GM23338 (cell line): ENCODE results near the gene ALDH1L2. TPM values are rescaled to one million over a fixed set of nuclear protein-coding genes. Genes with fewer than 3 reads are reported as not detected.

Experiments
- ATAC-seq: fragments of 200-7000 bp; cut with Tn5 transposase; 3 replicates; pipeline ENCODE4 v1.9.1; 2020
- DNase-seq: peaks from one replicate; pipeline ENCODE4 v3.0.0-alpha.2; 2015; ENCODE audit warnings: low spot score
- H2AFZ ChIP-seq: fragments of 200-600 bp; sonication (generic); 2 replicates; pipeline ENCODE4 v1.8.0; 2016; ENCODE audit warnings: antibody characterized with exemption, mild to moderate bottlenecking, moderate library complexity
- H3F3A ChIP-seq: fragments of 200-600 bp; sonication (generic); replicated peaks from 2 replicates; pipeline ENCODE4 v1.8.0; 2017; ENCODE audit warnings: antibody characterized with exemption, mixed run types, low read depth
- H3K27ac ChIP-seq: fragments of 200-600 bp; sonication (generic); 2 replicates; pipeline ENCODE4 v1.6.1; 2016; ENCODE audit warnings: low read depth
- H3K27me3 ChIP-seq: fragments of 200-600 bp; sonication (generic); 2 replicates; pipeline ENCODE4 v1.8.0; 2016; ENCODE audit warnings: mild to moderate bottlenecking, mixed run types, moderate library complexity; ENCODE audit not compliant: insufficient read depth
- H3K36me3 ChIP-seq: fragments of 200-600 bp; sonication (generic); 2 replicates; pipeline ENCODE4 v1.8.0; 2016; ENCODE audit warnings: mild to moderate bottlenecking; ENCODE audit not compliant: insufficient read depth
- H3K4me1 ChIP-seq: fragments of 200-600 bp; sonication (generic); 2 replicates; pipeline ENCODE4 v1.8.0; 2016; ENCODE audit warnings: mild to moderate bottlenecking, moderate library complexity; ENCODE audit not compliant: insufficient read depth
- H3K4me2 ChIP-seq: fragments of 200-600 bp; sonication (generic); 2 replicates; pipeline ENCODE4 v1.7.1; 2017; ENCODE audit warnings: mixed run types
- H3K4me3 ChIP-seq: fragments of 200-600 bp; sonication (generic); 2 replicates; pipeline ENCODE4 v1.6.1; 2016; ENCODE audit warnings: mixed run types
- H3K79me2 ChIP-seq: fragments of 200-600 bp; sonication (generic); replicated peaks from 2 replicates; pipeline ENCODE4 v1.8.0; 2017; ENCODE audit warnings: mild to moderate bottlenecking; ENCODE audit not compliant: insufficient read depth
- H3K9me2 ChIP-seq: fragments of 200-600 bp; sonication (generic); 2 replicates; pipeline ENCODE4 v1.8.0; 2017; ENCODE audit not compliant: insufficient read depth
- H4K20me1 ChIP-seq: fragments of 200-600 bp; sonication (generic); replicated peaks from 2 replicates; pipeline ENCODE4 v1.8.0; 2017; ENCODE audit warnings: mild to moderate bottlenecking; ENCODE audit not compliant: insufficient read depth
- H3K27ac Mint-ChIP-seq: 2 replicates; pipeline ENCODE4 v1.8.0; 2020; ENCODE audit warnings: inconsistent platforms, mild to moderate bottlenecking, moderate library complexity, mixed read lengths
- H3K27me3 Mint-ChIP-seq: 3 replicates; pipeline ENCODE4 v1.8.0; 2022; ENCODE audit warnings: low read depth, mild to moderate bottlenecking, moderate library complexity, mixed read lengths, inconsistent platforms; ENCODE audit not compliant: insufficient read depth, poor library complexity
- H3K36me3 Mint-ChIP-seq: 3 replicates; pipeline ENCODE4 v1.8.0; 2021; ENCODE audit warnings: low read depth, mild to moderate bottlenecking, inconsistent platforms, moderate library complexity, mixed read lengths
- H3K4me1 Mint-ChIP-seq: 3 replicates; pipeline ENCODE4 v1.8.0; 2020; ENCODE audit warnings: mild to moderate bottlenecking, inconsistent platforms, mixed read lengths
- H3K4me3 Mint-ChIP-seq: 3 replicates; pipeline ENCODE4 v1.8.0; 2021; ENCODE audit warnings: moderate library complexity, mild to moderate bottlenecking, inconsistent platforms, mixed read lengths
- H3K9me3 Mint-ChIP-seq: 3 replicates; pipeline ENCODE4 v1.8.0; 2020; ENCODE audit warnings: moderate library complexity, mild to moderate bottlenecking, inconsistent platforms, mixed read lengths
- CREB1 ChIP-seq: fragments of 250-450 bp; sonication (Bioruptor Pico); IDR thresholded peaks from 2 replicates; pipeline ENCODE4 v1.5.0; 2020; ENCODE audit warnings: low read depth, mild to moderate bottlenecking, moderate library complexity
- EZH2 ChIP-seq: fragments of 200-600 bp; sonication (generic); IDR thresholded peaks from one replicate; pipeline ENCODE4 v1.8.0; 2017; ENCODE audit warnings: antibody characterized with exemption, mild to moderate bottlenecking, low read depth; ENCODE audit not compliant: unreplicated experiment
- EZH2phosphoT487 ChIP-seq: fragments of 200-600 bp; sonication (generic); IDR thresholded peaks from one replicate; pipeline ENCODE4 v1.8.1; 2018; ENCODE audit warnings: antibody characterized with exemption; ENCODE audit not compliant: unreplicated experiment
- JUNB ChIP-seq: IDR thresholded peaks from one replicate; pipeline ENCODE4 v1.6.1; 2016; ENCODE audit warnings: antibody characterized with exemption; ENCODE audit not compliant: unreplicated experiment
- NANOG ChIP-seq: IDR thresholded peaks from 2 replicates; pipeline ENCODE4 v1.6.1; 2016; ENCODE audit warnings: antibody characterized with exemption, borderline replicate concordance
- POLR2AphosphoS5 ChIP-seq: IDR thresholded peaks from 2 replicates; pipeline ENCODE4 v1.6.1; 2016; ENCODE audit warnings: antibody characterized with exemption, low read depth
- STAT1 ChIP-seq: IDR thresholded peaks from one replicate; pipeline ENCODE4 v1.6.1; 2016; ENCODE audit warnings: antibody characterized with exemption; ENCODE audit not compliant: unreplicated experiment
- ZNF114 ChIP-seq: fragments of 250-450 bp; sonication (Bioruptor Pico); IDR thresholded peaks from 2 replicates; pipeline ENCODE4 v1.5.0; 2020; ENCODE audit warnings: mild to moderate bottlenecking, moderate library complexity
- ZNF331 ChIP-seq: fragments of 250-450 bp; sonication (Bioruptor Pico); IDR thresholded peaks from 2 replicates; pipeline ENCODE4 v1.5.0; 2020; ENCODE audit warnings: low read depth, mild to moderate bottlenecking, moderate library complexity
- polyA plus RNA-seq: library from polyadenylated mRNA; unstranded; fragments of >200 nt; fragmentation: Nextera tagmentation; extraction: Ambion mirVana; gene quantifications from 2 replicates; pipeline ENCODE4 v1.2.1, GENCODE V29; 2016
- total RNA-seq: library from RNA; depleted of rRNA; stranded (reverse); fragments of >200 nt; shearing (Covaris generic); gene quantifications from 2 replicates; pipeline ENCODE4 v1.2.3, GENCODE V29; 2014
- TF ChIP-seq, protein P1 (sequence below): IDR thresholded peaks from one replicate; pipeline ENCODE4 v1.6.1; 2018; ENCODE audit warnings: antibody characterized with exemption; ENCODE audit not compliant: unreplicated experiment
- TF ChIP-seq, protein P2 (sequence below), 2 experiments: fragments of 200-600 bp in 1 of 2; sonication (generic) in 1 of 2; conservative IDR thresholded peaks; 2 replicates each; pipeline versions ENCODE4 v1.5.1 to v1.6.1; 2016 to 2017; ENCODE audit warnings: antibody characterized with exemption in 2 of 2, low read depth in 2 of 2, mild to moderate bottlenecking in 2 of 2, moderate library complexity in 1 of 2
- TF ChIP-seq, protein P3 (sequence below): fragments of 250-450 bp; sonication (Bioruptor Pico); IDR thresholded peaks from 2 replicates; pipeline ENCODE4 v1.5.0; 2020; ENCODE audit warnings: mild to moderate bottlenecking, moderate library complexity
- TF ChIP-seq, protein P4 (sequence below): IDR thresholded peaks from 2 replicates; pipeline ENCODE4 v1.6.1; 2016; ENCODE audit warnings: antibody characterized with exemption

Gene ALDH1L2
- total and polyA plus RNA-seq, 2 experiments from 2014 or later = 5.8 to 9.1 TPM

DNA sequence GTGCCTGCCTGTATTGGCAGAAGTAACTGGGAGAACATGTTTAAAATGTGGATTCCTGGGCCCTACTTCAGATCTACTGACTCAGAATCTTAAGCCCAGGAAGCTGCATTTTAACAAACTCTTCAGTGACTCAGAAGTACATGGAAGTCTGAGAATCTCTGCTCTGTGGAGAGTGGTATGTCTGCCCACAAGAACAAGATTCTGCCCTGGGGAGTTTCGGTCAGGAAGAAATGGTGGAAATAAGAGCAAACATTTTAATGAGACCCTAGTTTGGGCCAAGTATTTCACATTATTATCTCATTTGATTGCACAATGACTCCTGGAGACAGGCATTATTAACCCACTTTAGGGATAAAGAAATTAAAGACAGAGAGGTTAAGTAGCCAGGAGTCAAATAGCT is 8.2 kb downstream of the ALDH1L2 start:
- DNase-seq = no peak

More for the DNA sequence above, 8.2 kb downstream of the ALDH1L2 start:
- Histone ChIP-seq H3K4me1 (no peaks in the 10 kb centered on the region), H3K4me3 (no peak overlapping the region), H3K27me3 (no peaks in the 10 kb centered on the region), H3K36me3 (no peaks in the 10 kb centered on the region), H3K9me2 (peaks cover 3% of the 10 kb centered on the region; the same call in 1 of the 2 replicates), H3K4me2 (no peak overlapping the region), H3K27ac (no peak overlapping the region), H4K20me1 (no peaks in the 10 kb centered on the region), H3K79me2 (0 out of 2 replicates have a peak, but pooled peaks cover 5% of the 10 kb centered on the region), H2AFZ (no peak overlapping the region), H3F3A (no peaks in the 10 kb centered on the region)
- no peaks in the 10 kb centered on the region for H3K27me3 Mint-ChIP-seq
- H3K4me3 Mint-ChIP-seq = no peak overlapping the region
- no peak for ATAC-seq
- H3K4me1 Mint-ChIP-seq = peaks cover 7% of the 10 kb centered on the region
- TF ChIP-seq JUNB (no peak), EZH2phosphoT487 (no peak), STAT1 (no peak), CREB1 (CRISPR knock-in tag) (no peak), NANOG (no peak), POLR2AphosphoS5 (no peak), ZNF114 (no peak), EZH2 (no peak), ZNF331 (CRISPR knock-in tag) (no peak)
- TF ChIP-seq, protein P1, sequence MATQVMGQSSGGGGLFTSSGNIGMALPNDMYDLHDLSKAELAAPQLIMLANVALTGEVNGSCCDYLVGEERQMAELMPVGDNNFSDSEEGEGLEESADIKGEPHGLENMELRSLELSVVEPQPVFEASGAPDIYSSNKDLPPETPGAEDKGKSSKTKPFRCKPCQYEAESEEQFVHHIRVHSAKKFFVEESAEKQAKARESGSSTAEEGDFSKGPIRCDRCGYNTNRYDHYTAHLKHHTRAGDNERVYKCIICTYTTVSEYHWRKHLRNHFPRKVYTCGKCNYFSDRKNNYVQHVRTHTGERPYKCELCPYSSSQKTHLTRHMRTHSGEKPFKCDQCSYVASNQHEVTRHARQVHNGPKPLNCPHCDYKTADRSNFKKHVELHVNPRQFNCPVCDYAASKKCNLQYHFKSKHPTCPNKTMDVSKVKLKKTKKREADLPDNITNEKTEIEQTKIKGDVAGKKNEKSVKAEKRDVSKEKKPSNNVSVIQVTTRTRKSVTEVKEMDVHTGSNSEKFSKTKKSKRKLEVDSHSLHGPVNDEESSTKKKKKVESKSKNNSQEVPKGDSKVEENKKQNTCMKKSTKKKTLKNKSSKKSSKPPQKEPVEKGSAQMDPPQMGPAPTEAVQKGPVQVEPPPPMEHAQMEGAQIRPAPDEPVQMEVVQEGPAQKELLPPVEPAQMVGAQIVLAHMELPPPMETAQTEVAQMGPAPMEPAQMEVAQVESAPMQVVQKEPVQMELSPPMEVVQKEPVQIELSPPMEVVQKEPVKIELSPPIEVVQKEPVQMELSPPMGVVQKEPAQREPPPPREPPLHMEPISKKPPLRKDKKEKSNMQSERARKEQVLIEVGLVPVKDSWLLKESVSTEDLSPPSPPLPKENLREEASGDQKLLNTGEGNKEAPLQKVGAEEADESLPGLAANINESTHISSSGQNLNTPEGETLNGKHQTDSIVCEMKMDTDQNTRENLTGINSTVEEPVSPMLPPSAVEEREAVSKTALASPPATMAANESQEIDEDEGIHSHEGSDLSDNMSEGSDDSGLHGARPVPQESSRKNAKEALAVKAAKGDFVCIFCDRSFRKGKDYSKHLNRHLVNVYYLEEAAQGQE = no peak
- TF ChIP-seq, protein P2, sequence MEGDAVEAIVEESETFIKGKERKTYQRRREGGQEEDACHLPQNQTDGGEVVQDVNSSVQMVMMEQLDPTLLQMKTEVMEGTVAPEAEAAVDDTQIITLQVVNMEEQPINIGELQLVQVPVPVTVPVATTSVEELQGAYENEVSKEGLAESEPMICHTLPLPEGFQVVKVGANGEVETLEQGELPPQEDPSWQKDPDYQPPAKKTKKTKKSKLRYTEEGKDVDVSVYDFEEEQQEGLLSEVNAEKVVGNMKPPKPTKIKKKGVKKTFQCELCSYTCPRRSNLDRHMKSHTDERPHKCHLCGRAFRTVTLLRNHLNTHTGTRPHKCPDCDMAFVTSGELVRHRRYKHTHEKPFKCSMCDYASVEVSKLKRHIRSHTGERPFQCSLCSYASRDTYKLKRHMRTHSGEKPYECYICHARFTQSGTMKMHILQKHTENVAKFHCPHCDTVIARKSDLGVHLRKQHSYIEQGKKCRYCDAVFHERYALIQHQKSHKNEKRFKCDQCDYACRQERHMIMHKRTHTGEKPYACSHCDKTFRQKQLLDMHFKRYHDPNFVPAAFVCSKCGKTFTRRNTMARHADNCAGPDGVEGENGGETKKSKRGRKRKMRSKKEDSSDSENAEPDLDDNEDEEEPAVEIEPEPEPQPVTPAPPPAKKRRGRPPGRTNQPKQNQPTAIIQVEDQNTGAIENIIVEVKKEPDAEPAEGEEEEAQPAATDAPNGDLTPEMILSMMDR (conservative IDR thresholded peaks at IDR 0.05; ENCODE audit: low read depth in 2 of 2) = no peak
- TF ChIP-seq, protein P3, sequence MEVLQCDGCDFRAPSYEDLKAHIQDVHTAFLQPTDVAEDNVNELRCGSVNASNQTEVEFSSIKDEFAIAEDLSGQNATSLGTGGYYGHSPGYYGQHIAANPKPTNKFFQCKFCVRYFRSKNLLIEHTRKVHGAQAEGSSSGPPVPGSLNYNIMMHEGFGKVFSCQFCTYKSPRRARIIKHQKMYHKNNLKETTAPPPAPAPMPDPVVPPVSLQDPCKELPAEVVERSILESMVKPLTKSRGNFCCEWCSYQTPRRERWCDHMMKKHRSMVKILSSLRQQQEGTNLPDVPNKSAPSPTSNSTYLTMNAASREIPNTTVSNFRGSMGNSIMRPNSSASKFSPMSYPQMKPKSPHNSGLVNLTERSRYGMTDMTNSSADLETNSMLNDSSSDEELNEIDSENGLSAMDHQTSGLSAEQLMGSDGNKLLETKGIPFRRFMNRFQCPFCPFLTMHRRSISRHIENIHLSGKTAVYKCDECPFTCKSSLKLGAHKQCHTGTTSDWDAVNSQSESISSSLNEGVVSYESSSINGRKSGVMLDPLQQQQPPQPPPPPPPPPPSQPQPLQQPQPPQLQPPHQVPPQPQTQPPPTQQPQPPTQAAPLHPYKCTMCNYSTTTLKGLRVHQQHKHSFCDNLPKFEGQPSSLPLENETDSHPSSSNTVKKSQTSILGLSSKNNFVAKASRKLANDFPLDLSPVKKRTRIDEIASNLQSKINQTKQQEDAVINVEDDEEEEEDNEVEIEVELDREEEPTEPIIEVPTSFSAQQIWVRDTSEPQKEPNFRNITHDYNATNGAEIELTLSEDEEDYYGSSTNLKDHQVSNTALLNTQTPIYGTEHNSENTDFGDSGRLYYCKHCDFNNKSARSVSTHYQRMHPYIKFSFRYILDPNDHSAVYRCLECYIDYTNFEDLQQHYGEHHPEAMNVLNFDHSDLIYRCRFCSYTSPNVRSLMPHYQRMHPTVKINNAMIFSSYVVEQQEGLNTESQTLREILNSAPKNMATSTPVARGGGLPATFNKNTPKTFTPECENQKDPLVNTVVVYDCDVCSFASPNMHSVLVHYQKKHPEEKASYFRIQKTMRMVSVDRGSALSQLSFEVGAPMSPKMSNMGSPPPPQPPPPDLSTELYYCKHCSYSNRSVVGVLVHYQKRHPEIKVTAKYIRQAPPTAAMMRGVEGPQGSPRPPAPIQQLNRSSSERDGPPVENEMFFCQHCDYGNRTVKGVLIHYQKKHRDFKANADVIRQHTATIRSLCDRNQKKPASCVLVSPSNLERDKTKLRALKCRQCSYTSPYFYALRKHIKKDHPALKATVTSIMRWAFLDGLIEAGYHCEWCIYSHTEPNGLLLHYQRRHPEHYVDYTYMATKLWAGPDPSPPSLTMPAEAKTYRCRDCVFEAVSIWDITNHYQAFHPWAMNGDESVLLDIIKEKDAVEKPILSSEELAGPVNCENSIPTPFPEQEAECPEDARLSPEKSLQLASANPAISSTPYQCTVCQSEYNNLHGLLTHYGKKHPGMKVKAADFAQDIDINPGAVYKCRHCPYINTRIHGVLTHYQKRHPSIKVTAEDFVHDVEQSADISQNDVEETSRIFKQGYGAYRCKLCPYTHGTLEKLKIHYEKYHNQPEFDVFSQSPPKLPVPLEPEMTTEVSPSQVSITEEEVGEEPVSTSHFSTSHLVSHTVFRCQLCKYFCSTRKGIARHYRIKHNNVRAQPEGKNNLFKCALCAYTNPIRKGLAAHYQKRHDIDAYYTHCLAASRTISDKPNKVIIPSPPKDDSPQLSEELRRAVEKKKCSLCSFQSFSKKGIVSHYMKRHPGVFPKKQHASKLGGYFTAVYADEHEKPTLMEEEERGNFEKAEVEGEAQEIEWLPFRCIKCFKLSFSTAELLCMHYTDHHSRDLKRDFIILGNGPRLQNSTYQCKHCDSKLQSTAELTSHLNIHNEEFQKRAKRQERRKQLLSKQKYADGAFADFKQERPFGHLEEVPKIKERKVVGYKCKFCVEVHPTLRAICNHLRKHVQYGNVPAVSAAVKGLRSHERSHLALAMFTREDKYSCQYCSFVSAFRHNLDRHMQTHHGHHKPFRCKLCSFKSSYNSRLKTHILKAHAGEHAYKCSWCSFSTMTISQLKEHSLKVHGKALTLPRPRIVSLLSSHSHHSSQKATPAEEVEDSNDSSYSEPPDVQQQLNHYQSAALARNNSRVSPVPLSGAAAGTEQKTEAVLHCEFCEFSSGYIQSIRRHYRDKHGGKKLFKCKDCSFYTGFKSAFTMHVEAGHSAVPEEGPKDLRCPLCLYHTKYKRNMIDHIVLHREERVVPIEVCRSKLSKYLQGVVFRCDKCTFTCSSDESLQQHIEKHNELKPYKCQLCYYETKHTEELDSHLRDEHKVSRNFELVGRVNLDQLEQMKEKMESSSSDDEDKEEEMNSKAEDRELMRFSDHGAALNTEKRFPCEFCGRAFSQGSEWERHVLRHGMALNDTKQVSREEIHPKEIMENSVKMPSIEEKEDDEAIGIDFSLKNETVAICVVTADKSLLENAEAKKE (CRISPR knock-in tag) = no peak
- TF ChIP-seq, protein P4, sequence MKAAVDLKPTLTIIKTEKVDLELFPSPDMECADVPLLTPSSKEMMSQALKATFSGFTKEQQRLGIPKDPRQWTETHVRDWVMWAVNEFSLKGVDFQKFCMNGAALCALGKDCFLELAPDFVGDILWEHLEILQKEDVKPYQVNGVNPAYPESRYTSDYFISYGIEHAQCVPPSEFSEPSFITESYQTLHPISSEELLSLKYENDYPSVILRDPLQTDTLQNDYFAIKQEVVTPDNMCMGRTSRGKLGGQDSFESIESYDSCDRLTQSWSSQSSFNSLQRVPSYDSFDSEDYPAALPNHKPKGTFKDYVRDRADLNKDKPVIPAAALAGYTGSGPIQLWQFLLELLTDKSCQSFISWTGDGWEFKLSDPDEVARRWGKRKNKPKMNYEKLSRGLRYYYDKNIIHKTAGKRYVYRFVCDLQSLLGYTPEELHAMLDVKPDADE = no peak
- no peaks in the 10 kb centered on the region for H3K9me3 Mint-ChIP-seq
- no peak overlapping the region for H3K27ac Mint-ChIP-seq
- H3K36me3 Mint-ChIP-seq = peaks cover 6% of the 10 kb centered on the region; the same call in 2 of the 3 replicates
